Ishikawa (cell line): ENCODE results near the gene SRRM2.

Experiments used
- EGR1 ChIP-seq: IDR thresholded peaks from 2 replicates; pipeline ENCODE4 v1.6.1; 2012
- EP300 ChIP-seq: IDR thresholded peaks from 2 replicates; pipeline ENCODE4 v1.6.1; 2012; ENCODE audit warnings: borderline replicate concordance
- FOXM1 ChIP-seq: IDR thresholded peaks from 2 replicates; pipeline ENCODE4 v1.6.1; 2012; ENCODE audit warnings: low read depth, borderline replicate concordance
- MAX ChIP-seq: IDR thresholded peaks from 2 replicates; pipeline ENCODE4 v1.6.1; 2012
- NFIC ChIP-seq: IDR thresholded peaks from 2 replicates; pipeline ENCODE4 v1.6.1; 2012
- RAD21 ChIP-seq: IDR thresholded peaks from 2 replicates; pipeline ENCODE4 v1.6.1; 2012; ENCODE audit warnings: low read depth
- REST ChIP-seq: IDR thresholded peaks from 2 replicates; pipeline ENCODE4 v1.6.1; 2012; ENCODE audit warnings: low read depth, mild to moderate bottlenecking
- TAF1 ChIP-seq: IDR thresholded peaks from 2 replicates; pipeline ENCODE4 v1.6.1; 2012; ENCODE audit warnings: low read depth, mild to moderate bottlenecking
- TCF12 ChIP-seq: IDR thresholded peaks from 2 replicates; pipeline ENCODE4 v1.6.1; 2012; ENCODE audit warnings: low read depth
- TEAD4 ChIP-seq: IDR thresholded peaks from 2 replicates; pipeline ENCODE4 v1.6.1; 2012
- YY1 ChIP-seq: IDR thresholded peaks from 2 replicates; pipeline ENCODE4 v1.6.1; 2012; ENCODE audit warnings: low read depth
- TF ChIP-seq, protein P1 (sequence below): IDR thresholded peaks from 2 replicates; pipeline ENCODE4 v1.6.1; 2012

DNA sequence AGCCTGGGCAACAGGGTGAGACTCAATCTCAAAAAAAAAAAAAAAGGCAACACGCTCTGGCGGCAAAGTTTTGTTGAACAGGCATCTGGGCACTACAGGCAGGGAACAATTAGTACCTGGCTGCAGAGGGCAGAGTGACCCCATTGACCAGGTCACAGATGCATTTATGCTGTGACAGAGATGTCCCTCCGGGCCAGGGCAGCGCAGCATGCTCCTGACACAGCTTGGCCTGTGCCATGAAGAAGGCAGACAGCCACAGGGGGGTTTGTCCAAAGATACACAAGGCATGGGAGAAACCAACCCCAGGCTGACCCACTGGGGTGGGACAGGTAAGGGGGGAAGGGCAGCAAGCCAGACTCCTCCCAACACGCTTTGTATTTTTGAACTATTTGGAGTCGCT, 7.7 kb upstream of the SRRM2 start:
- TF ChIP-seq RAD21 (no peak), EP300 (no peak), NFIC (no peak), TEAD4 (no peak), EGR1 (no peak), MAX (no peak), TAF1 (no peak), TCF12 (no peak), REST (no peak), YY1 (no peak), FOXM1 (no peak)
- TF ChIP-seq, protein P1, sequence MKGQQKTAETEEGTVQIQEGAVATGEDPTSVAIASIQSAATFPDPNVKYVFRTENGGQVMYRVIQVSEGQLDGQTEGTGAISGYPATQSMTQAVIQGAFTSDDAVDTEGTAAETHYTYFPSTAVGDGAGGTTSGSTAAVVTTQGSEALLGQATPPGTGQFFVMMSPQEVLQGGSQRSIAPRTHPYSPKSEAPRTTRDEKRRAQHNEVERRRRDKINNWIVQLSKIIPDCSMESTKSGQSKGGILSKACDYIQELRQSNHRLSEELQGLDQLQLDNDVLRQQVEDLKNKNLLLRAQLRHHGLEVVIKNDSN, result no peak
